Caki2 (cell line): ENCODE data around the gene FAF1. TPM values are rescaled to one million over a fixed set of nuclear protein-coding genes. Genes with fewer than 3 reads are reported as not detected.
A peak's percentile ranks its signal among the peaks of the same experiment; 100 is the strongest.
"Not testable (repeated sequence)": the region's sequence is repeated elsewhere in the genome, so short reads cannot be mapped to it uniquely, and the experiment has no call there.

Source experiments
- DNase-seq: peaks from one replicate; pipeline ENCODE4 v3.0.0-alpha.2; 2015; ENCODE audit warnings: low read depth
- in situ Hi-C: cut with HindIII; loops from 2 replicates; pipeline ENCODE4 v1.10.0; 2016; ENCODE audit warnings: low sequenced_read_pairs, low pct_unique_long_range_greater_than_20kb, mixed read lengths
- total RNA-seq: library from RNA; depleted of rRNA; stranded (reverse); fragments of >200 nt; shearing (Covaris generic); gene quantifications from 2 replicates; pipeline ENCODE4 v1.2.3, GENCODE V29; 2014; ENCODE audit warnings: low replicate concordance

FAF1 gene
- total RNA-seq, 1 experiment from 2014 or later, result 23.7 TPM

GRCh38 chr1:50756543-50756942 is 203.5 kb downstream of the FAF1 start:
- in situ Hi-C loops, DNase-seq: not testable (repeated sequence)

DNA sequence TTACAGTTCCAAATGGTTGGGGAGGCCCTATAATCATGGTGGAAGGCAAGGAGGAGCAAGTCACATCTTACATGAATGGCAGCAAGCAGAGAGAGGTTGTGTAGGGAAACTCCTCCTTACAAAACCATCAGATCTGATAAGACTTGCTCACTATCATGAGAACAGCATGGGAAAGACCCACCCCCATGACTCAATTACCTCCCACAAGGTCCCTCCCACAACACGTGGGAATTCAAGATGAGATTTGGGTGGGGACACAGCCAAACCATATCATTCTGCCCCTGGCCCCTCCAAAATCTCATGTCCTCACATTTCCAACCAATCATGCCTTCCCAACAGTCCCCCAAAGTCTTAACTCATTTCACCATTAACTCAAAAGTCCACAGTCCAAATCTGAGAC is 205.3 kb downstream of the FAF1 start:
- DNase-seq, in situ Hi-C loops: not testable (repeated sequence)

- in situ Hi-C loops, result no loop called here
- DNase-seq, result no peak
Measured at GRCh38 chr1:50750021-50750619, 209.9 kb downstream of the FAF1 start.

- in situ Hi-C loops, result no loop called here
- DNase-seq, result no peak
Measured at GRCh38 chr1:50747394-50747793, 212.7 kb downstream of the FAF1 start.

- in situ Hi-C loops, result no loop called here
- DNase-seq, result peak; percentile 22
Measured at GRCh38 chr1:50742523-50742922, 217.5 kb downstream of the FAF1 start.

DNA sequence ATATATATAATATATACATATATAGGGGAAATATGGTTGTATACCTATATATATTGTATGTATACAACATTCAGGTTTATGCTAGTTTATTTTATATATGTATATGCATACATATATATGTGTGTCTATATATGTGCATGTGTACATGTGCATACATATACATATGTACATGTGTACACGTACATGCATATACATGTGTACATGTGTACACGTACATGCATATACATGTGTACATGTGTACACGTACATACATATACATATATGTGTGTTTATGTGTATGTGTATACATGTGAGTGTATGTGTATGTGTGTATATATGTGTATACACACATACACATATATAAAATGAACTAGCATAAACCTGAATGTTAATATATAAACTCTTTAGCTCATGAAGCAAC is 220.9 kb downstream of the FAF1 start:
- in situ Hi-C loops, result no loop called here
- no peak for DNase-seq

DNA sequence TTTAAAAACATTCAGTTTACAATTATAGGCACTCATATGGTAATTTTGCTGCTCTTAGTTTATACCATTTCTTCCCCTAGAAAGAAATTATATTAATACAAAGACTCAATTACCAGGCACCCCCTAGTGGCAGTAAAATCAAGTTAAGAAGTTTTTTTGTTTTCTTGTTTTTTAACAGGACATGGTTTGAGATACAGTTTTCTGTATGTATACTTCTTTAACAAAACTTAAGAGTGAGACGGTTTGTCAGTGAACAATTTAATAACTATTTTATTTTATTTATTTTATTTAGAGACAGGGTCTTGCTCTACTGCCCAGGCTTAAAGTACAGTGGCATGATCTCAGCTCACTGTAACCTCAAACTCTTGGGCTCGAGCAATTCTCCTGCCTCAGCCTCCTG is 224.6 kb downstream of the FAF1 start:
- peak; percentile 10 for DNase-seq
- in situ Hi-C loops, result no loop called here

DNA sequence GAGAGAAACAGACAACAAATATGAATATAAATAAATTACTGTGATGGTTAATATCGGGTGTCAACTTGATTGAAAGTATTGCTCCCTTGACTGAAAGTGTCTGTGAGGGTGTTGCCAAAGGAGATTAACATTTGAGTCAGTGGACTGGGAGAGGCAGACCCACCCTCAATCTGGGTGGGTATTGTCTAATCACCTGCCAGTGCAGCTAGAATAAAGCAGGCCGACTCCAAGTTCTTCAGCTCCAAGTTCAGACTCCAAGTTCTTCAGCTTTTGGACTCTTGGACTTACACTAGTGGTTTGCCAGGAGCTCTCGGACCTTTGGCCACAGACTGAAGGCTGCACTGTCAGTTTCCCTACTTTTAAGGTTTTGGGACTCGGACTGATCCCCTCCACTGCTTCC is 232.5 kb downstream of the FAF1 start:
- DNase-seq, in situ Hi-C loops: not testable (repeated sequence)

GRCh38 chr1:50724626-50725286 is 235.3 kb downstream of the FAF1 start:
- no peak for DNase-seq
- in situ Hi-C loops, result no loop called here

DNA sequence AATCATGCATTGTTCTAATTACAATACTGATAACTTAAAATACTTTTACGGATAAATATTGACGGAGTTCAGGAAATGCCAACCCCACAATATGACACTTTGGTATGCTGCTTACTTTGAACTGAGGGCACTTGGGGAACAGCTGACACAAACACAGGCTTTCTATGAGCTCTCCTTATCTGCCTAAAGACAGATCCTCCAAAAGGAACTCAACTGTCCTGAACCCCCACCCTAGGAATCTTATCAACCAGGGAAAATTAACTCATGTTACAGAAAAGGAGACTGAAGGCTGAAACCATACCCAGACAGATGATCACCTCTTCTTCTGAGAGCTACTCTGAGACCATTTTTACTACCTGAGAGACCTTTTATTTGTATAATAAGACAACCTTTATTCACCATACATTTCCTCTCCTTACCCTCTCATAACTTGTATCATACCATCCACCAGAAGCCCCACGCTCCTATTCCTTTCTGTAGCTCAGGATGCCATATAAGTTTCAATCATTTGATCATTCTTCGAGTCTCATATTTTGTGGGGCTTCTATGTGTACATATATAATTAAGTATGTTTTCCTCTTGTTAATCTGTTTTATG is 239.5 kb downstream of the FAF1 start:
- DNase-seq, result no peak
- in situ Hi-C loops, result no loop called here

GRCh38 chr1:50719126-50719525 is 240.9 kb downstream of the FAF1 start:
- in situ Hi-C loops, result no loop called here
- DNase-seq, result no peak

- in situ Hi-C loops, result no loop called here
- no peak for DNase-seq
Measured at GRCh38 chr1:50717327-50717726, 242.7 kb downstream of the FAF1 start.

- DNase-seq, in situ Hi-C loops: not testable (repeated sequence)
Measured at GRCh38 chr1:50716455-50716854, 243.6 kb downstream of the FAF1 start.

GRCh38 chr1:50710099-50710498 is 250.0 kb downstream of the FAF1 start:
- in situ Hi-C loops, result no loop called here
- DNase-seq, result no peak

- in situ Hi-C loops, result no loop called here
- no peak for DNase-seq
Measured at GRCh38 chr1:50707824-50708223, 252.2 kb downstream of the FAF1 start.

- in situ Hi-C loops, result no loop called here
- no peak for DNase-seq
Measured at GRCh38 chr1:50705699-50706098, 254.4 kb downstream of the FAF1 start.

DNA sequence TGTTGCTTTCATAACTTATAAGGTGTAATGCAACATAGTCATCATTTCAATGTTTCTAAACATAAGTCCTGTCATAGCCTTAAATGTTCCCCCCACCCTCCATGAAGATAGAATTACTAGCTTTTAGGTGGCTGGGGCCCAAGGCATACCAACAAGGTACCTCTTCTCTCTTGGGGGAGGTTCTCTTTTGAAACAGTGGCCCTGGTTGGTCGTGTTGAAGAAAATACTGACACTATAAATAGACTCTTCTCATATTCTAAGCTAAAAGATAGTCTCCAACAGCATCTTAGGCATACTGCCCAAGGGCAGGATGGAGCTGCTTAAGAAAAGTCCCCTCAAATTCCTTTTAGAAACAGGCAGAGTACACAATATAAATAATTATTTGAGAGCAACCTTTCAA is 255.0 kb downstream of the FAF1 start:
- DNase-seq, result no peak
- in situ Hi-C loops, result no loop called here

DNA sequence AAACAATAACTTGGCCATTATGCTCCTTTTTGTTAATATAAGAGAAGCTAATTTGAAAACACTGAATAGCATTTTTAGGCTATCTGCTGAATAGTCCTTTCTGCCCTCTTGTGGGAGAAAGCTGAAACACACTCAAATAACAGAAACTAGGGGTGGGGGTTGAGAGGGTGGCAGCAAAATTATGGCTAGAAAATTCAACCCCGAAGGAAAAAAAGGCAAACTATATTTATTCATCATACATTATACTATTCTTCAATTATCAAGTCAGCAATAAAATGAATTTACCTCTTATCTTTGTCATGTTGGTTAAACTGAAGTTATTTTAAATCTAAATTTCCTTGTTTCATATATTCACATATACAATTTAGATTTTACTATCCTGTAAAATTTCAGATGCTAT is 255.9 kb downstream of the FAF1 start:
- peak; percentile 16 for DNase-seq
- in situ Hi-C loops, result no loop called here

DNA sequence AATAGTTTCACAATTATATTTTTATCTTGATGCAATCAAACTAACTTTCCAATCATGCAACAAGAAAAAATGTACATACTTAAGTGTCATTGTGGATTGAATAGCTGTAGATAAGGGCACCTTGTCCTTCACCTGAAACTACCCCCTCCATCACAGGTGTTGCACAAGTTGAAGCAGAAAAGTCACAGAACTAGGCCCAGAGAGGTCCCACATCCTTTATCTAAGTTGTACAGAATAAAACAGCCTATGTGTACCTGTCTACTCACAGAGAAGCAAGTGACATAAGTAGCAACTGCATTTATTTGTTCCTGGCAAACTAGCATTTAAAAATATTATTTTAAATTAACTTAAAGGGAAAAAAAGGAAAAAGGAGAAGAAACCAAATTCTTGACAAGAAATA is 256.8 kb downstream of the FAF1 start:
- in situ Hi-C loops, result no loop called here
- DNase-seq, result no peak

- in situ Hi-C loops, result no loop called here
- no peak for DNase-seq
Measured at GRCh38 chr1:50702395-50702794, 257.7 kb downstream of the FAF1 start.
